HG02884 (cell line): ENCODE data around the gene FRS3.

Source experiments
- ATAC-seq: cut with Tn5 transposase; IDR thresholded peaks from one replicate; pipeline ENCODE4 v1.9.1; 2021; ENCODE audit warnings: mild to moderate bottlenecking, moderate library complexity; ENCODE audit not compliant: unreplicated experiment

FRS3 gene

GRCh38 chr6:41791305-41791704, 11.6 kb upstream of the FRS3 start:
- ATAC-seq = no peak

GRCh38 chr6:41790045-41790444, 10.3 kb upstream of the FRS3 start:
- ATAC-seq = no peak

GRCh38 chr6:41789390-41789724, 9.7 kb upstream of the FRS3 start:
- no peak for ATAC-seq

GRCh38 chr6:41787219-41787917, 7.7 kb upstream of the FRS3 start, which contains the start of gene TOMM6:
Gene TOMM6, plus strand, starts transcription at chr6:41787694. Its CDS starts 4 bp downstream, at chr6:41787698.
- peak; percentile 77 for ATAC-seq

GRCh38 chr6:41786451-41787218, 6.9 kb upstream of the FRS3 start:
- ATAC-seq = peak; percentile 51

GRCh38 chr6:41785689-41786450, 6.2 kb upstream of the FRS3 start:
- no peak for ATAC-seq

GRCh38 chr6:41785254-41785653, 5.6 kb upstream of the FRS3 start:
- no peak for ATAC-seq

GRCh38 chr6:41784581-41785171, 5.0 kb upstream of the FRS3 start:
- no peak for ATAC-seq

- no peak for ATAC-seq
These were observed 3.5 kb upstream of the FRS3 start for GRCh38 chr6:41783106-41783780.

GRCh38 chr6:41781366-41781730, 1.6 kb upstream of the FRS3 start:
- no peak for ATAC-seq

GRCh38 chr6:41780551-41781365, 1.1 kb upstream of the FRS3 start, which contains the start of gene PRICKLE4:
Gene PRICKLE4, plus strand, starts transcription at chr6:41780782. Its CDS starts 2,692 bp downstream, at chr6:41783474.
- ATAC-seq = no peak

- ATAC-seq = peak; percentile 23
These were observed 364 bp downstream of the FRS3 start for GRCh38 chr6:41779336-41779735.

- no peak for ATAC-seq
These were observed 805 bp downstream of the FRS3 start for GRCh38 chr6:41778895-41779294.

- ATAC-seq = no peak
These were observed 2.0 kb downstream of the FRS3 start for GRCh38 chr6:41777551-41778285.

GRCh38 chr6:41775293-41775882, 4.3 kb downstream of the FRS3 start:
- ATAC-seq = no peak

GRCh38 chr6:41774841-41775240, 4.9 kb downstream of the FRS3 start:
- ATAC-seq = no peak

- no peak for ATAC-seq
These were observed 8.4 kb downstream of the FRS3 start for GRCh38 chr6:41771058-41771983.
